Karpas-422 (cell line): ENCODE results near the gene FHDC1. TPM values are rescaled to one million over a fixed set of nuclear protein-coding genes. Genes with fewer than 3 reads are reported as not detected.

Experiments used
- DNase-seq: peaks from one replicate; pipeline ENCODE4 v3.0.0-alpha.2; 2015
- H2AFZ ChIP-seq: fragments of 200-600 bp; sonication (generic); 2 replicates; pipeline ENCODE4 v1.6.1; 2014; ENCODE audit warnings: antibody characterized with exemption, low read length, mixed read lengths
- H3K27ac ChIP-seq: fragments of 200-600 bp; sonication (generic); 2 replicates; pipeline ENCODE4 v1.5.1; 2014; ENCODE audit warnings: mild to moderate bottlenecking, low read length, moderate library complexity
- H3K27me3 ChIP-seq: fragments of 200-600 bp; sonication (generic); 2 replicates; pipeline ENCODE4 v1.6.1; 2014; ENCODE audit warnings: low read length, mixed read lengths
- H3K36me3 ChIP-seq: fragments of 200-600 bp; sonication (generic); 2 replicates; pipeline ENCODE4 v1.6.1; 2014; ENCODE audit warnings: low read length, mixed read lengths; ENCODE audit not compliant: insufficient read depth
- H3K4me1 ChIP-seq: fragments of 200-600 bp; sonication (generic); 2 replicates; pipeline ENCODE4 v1.6.1; 2014; ENCODE audit warnings: mild to moderate bottlenecking, low read length, mixed read lengths
- H3K4me2 ChIP-seq: fragments of 200-600 bp; sonication (generic); 2 replicates; pipeline ENCODE4 v1.6.1; 2014; ENCODE audit warnings: low read length, low read depth, mild to moderate bottlenecking; ENCODE audit not compliant: poor library complexity, severe bottlenecking
- H3K4me3 ChIP-seq: fragments of 200-600 bp; sonication (generic); 2 replicates; pipeline ENCODE4 v1.5.1; 2014; ENCODE audit warnings: mild to moderate bottlenecking, antibody characterized with exemption, low read length, mixed read lengths
- H3K79me2 ChIP-seq: fragments of 200-600 bp; sonication (generic); 2 replicates; pipeline ENCODE4 v1.6.1; 2014; ENCODE audit warnings: mild to moderate bottlenecking, low read length, mixed read lengths
- H3K9ac ChIP-seq: fragments of 200-600 bp; sonication (generic); 2 replicates; pipeline ENCODE4 v1.6.0; 2014; ENCODE audit warnings: low read length
- H3K9me2 ChIP-seq: fragments of 200-600 bp; sonication (generic), shearing (Covaris generic); replicated peaks from 2 replicates; pipeline ENCODE4 v1.6.0; 2014; ENCODE audit warnings: mild to moderate bottlenecking, low read length, moderate library complexity; ENCODE audit not compliant: insufficient read depth
- H3K9me3 ChIP-seq: fragments of 300-700, 200-600 bp; sonication (generic); 2 replicates; pipeline ENCODE4 v1.6.1; 2014; ENCODE audit warnings: low read length, mixed read lengths
- H4K20me1 ChIP-seq: fragments of 200-600 bp; sonication (generic); 2 replicates; pipeline ENCODE4 v1.6.1; 2014; ENCODE audit warnings: mild to moderate bottlenecking, antibody characterized with exemption, low read length, low read depth; ENCODE audit not compliant: insufficient read depth
- total RNA-seq: library from RNA; depleted of rRNA; stranded (reverse); fragments of >200 nt; shearing (Covaris generic); gene quantifications from 2 replicates; pipeline ENCODE4 v1.2.3, GENCODE V29; 2014; ENCODE audit warnings: low replicate concordance

FHDC1 gene
- total RNA-seq, 1 experiment from 2014 or later = 0.07 TPM

DNA sequence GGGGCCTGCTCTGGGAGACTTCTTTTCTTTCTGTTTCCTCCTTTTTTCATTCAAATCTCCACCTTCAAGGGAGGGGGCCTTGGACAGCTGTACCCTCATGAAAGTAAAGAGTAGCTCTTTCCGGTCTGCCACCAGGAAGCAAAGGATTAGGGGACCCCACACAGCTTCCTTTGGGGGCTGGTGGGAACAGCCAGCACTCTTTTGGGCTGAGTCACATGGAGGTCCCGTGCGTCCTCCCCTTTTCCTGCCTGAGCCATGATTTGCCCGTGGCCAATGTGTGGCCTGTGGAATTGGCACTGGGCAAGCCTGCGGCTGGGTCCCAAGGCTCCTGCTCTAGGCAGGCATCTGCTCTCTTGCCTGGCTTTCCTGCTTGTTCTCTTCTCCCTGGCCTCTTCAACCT is 65.5 kb downstream of the FHDC1 start:
- Histone ChIP-seq H3K79me2 (no peaks in the 10 kb centered on the region), H3K27me3 (no peaks in the 10 kb centered on the region), H4K20me1 (no peaks in the 10 kb centered on the region), H3K4me3 (no peak overlapping the region), H3K4me2 (no peak overlapping the region), H3K9ac (no peak overlapping the region), H3K36me3 (no peaks in the 10 kb centered on the region), H3K9me2 (no peaks in the 10 kb centered on the region), H3K4me1 (no peaks in the 10 kb centered on the region), H2AFZ (no peak overlapping the region), H3K9me3 (no peaks in the 10 kb centered on the region), H3K27ac (no peak overlapping the region)
- no peak for DNase-seq

DNA sequence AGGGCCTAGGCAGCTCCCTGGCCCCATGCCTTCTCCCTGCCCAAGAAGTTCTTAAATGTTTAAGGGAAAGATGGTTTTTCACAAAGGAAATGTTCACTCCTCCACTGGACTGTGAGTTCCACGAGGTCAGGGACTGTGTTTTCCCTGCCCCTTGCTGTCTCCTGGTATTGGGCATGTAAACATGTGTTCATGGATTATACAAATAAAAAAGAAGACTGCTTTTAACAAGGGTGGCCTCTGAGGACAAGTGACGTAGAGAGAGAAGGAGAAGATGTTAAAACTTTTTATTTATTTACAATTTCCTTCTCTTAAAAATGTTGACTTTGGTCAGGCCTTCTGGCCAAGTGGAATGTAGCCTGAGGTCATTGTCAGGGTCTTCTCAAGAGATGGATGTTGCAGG is 66.0 kb downstream of the FHDC1 start:
- Histone ChIP-seq H3K27me3 (no peaks in the 10 kb centered on the region), H3K4me1 (no peaks in the 10 kb centered on the region), H3K9me3 (no peaks in the 10 kb centered on the region), H2AFZ (no peak overlapping the region), H3K9ac (no peak overlapping the region), H3K4me3 (no peak overlapping the region), H3K27ac (no peak overlapping the region), H3K79me2 (no peaks in the 10 kb centered on the region), H4K20me1 (no peaks in the 10 kb centered on the region), H3K4me2 (no peak overlapping the region), H3K9me2 (no peaks in the 10 kb centered on the region), H3K36me3 (no peaks in the 10 kb centered on the region)
- DNase-seq = no peak

DNA sequence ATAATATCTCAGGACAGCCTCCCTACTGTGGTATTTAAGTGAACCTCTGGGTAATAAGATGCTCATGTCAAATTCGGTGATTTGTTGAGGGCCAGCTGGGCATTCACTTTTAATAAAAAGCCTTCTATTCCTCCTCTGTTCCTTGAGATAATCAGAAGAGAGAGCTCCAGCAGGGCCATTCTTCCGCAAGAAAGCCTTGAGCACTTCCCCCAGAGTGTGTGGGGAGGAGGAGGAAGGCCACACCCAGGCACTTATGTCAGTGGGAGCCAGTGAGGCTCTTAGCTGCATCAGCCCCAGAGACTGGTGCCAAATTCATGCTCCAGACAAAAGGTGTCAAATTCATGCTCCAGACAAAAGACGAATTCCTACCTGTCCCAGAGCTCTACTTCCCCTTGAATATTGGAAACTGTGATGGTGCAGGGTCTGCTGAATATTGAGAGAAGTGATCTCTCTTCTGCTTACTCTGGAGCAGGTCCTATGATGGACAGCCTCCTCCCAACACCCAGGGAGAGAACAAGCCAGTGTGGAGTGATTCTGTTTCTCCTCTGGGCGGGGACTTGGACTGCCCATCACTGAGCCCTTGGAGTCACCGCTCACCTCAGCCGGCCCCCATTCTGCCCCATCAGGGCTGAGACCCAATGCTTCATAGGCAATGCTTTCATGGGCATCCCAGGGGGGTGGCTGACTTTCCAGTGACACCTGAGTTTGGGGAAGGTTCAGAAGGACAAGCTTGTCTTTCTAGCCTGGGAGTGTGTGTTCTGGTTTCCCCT is 68.1 kb downstream of the FHDC1 start:
- no peak for DNase-seq
- Histone ChIP-seq H3K36me3 (no peaks in the 10 kb centered on the region), H3K27me3 (no peaks in the 10 kb centered on the region), H4K20me1 (no peaks in the 10 kb centered on the region), H3K4me3 (no peak overlapping the region), H3K79me2 (no peaks in the 10 kb centered on the region), H3K9me2 (no peaks in the 10 kb centered on the region), H3K9ac (no peak overlapping the region), H3K27ac (no peak overlapping the region), H3K9me3 (no peaks in the 10 kb centered on the region), H3K4me1 (no peaks in the 10 kb centered on the region), H2AFZ (no peak overlapping the region), H3K4me2 (no peak overlapping the region)

DNA sequence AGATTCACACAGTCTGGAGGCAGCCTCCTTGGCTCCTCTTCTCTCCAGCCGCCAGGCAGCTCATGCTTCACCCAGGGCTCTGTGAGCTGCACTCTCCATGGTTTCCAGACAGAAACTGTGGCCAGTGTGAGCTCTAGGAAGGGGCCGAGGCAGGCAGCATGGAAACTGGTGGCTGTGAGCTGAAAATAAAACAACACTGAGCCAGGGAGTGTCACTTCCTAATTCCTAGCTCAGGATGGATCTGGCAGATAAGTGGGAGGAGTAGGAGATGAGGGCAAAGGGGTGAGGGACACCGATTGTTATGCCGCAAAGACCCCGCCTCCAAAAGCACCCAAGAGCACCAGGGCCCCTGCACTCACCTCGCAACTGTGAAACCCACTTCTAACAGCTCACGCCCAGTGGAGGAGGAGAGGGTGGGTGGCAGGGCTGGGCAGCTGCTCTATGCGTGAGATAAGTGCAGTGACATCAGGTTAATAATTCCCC is 69.8 kb downstream of the FHDC1 start:
- Histone ChIP-seq H3K27me3 (no peaks in the 10 kb centered on the region), H4K20me1 (no peaks in the 10 kb centered on the region), H3K9me3 (no peaks in the 10 kb centered on the region), H3K4me3 (no peak overlapping the region), H3K4me2 (no peak overlapping the region), H3K79me2 (no peaks in the 10 kb centered on the region), H3K9me2 (no peaks in the 10 kb centered on the region), H3K27ac (no peak overlapping the region), H3K36me3 (no peaks in the 10 kb centered on the region), H3K9ac (no peak overlapping the region), H2AFZ (no peak overlapping the region), H3K4me1 (no peaks in the 10 kb centered on the region)
- no peak for DNase-seq

DNA sequence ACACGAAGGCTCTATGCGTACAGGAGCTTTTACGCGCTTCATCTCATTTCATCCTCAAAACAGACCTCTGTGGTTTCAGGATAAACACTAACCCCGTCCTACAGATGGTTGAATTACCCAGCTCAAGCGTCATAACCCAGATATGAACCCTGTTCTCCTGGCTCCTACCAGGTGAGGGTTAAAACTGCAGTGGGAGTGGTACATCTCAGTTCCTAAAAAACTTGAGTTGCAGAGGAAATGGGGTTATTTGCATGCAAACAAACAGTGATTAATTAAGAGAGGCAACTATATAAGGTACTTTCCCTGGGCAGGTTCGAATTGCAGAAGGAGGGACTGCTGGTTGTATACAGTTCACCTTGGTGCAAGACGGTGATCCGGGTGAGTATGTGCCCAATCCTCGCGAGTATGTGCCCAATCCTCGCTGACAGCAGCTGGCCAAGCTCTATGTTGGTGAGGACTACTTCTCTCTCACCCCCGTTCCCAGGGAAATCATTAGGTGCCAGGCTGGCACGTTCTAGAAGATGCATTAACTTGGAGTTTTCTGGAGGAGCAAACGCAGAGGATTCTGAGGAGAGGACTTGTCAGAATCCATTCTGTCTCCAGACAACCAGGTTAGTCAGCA is 72.6 kb downstream of the FHDC1 start:
- H3K27me3 ChIP-seq = no peaks in the 10 kb centered on the region
- H3K4me2 ChIP-seq = no peak overlapping the region
- no peaks in the 10 kb centered on the region for H3K36me3 ChIP-seq
- H3K4me1 ChIP-seq = no peaks in the 10 kb centered on the region
- no peak overlapping the region for H2AFZ ChIP-seq
- H3K4me3 ChIP-seq = no peak overlapping the region
- DNase-seq = no peak
- H4K20me1 ChIP-seq = no peaks in the 10 kb centered on the region
- H3K9ac ChIP-seq = no peak overlapping the region
- no peaks in the 10 kb centered on the region for H3K9me2 ChIP-seq
- H3K27ac ChIP-seq = no peak overlapping the region
- no peaks in the 10 kb centered on the region for H3K79me2 ChIP-seq
- H3K9me3 ChIP-seq = no peaks in the 10 kb centered on the region

DNA sequence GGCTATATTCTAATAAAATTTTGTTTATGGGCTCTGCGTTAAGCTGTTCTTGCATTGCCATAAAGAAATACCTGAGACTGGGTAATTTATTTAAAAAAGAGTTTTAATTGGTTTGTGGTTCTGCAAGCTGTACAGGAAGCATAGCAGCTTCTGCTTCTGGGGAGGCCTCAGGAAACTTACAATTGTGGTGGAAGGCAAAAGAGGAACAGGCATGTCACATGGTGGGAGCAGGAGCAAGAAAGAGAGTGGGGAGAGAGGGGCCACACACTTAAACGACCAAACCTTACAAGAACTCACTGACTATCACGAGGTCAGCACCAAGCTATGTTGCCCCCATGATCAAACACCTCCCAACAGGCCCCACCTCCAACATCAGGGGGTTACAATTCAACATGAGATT is 74.0 kb downstream of the FHDC1 start:
- no peak for DNase-seq
- Histone ChIP-seq H3K9me2 (no peaks in the 10 kb centered on the region), H4K20me1 (no peaks in the 10 kb centered on the region), H3K4me2 (no peak overlapping the region), H3K9me3 (no peaks in the 10 kb centered on the region), H3K36me3 (no peaks in the 10 kb centered on the region), H3K4me3 (no peak overlapping the region), H3K27ac (no peak overlapping the region), H3K4me1 (no peaks in the 10 kb centered on the region), H3K27me3 (no peaks in the 10 kb centered on the region), H3K79me2 (no peaks in the 10 kb centered on the region), H2AFZ (no peak overlapping the region), H3K9ac (no peak overlapping the region)

DNA sequence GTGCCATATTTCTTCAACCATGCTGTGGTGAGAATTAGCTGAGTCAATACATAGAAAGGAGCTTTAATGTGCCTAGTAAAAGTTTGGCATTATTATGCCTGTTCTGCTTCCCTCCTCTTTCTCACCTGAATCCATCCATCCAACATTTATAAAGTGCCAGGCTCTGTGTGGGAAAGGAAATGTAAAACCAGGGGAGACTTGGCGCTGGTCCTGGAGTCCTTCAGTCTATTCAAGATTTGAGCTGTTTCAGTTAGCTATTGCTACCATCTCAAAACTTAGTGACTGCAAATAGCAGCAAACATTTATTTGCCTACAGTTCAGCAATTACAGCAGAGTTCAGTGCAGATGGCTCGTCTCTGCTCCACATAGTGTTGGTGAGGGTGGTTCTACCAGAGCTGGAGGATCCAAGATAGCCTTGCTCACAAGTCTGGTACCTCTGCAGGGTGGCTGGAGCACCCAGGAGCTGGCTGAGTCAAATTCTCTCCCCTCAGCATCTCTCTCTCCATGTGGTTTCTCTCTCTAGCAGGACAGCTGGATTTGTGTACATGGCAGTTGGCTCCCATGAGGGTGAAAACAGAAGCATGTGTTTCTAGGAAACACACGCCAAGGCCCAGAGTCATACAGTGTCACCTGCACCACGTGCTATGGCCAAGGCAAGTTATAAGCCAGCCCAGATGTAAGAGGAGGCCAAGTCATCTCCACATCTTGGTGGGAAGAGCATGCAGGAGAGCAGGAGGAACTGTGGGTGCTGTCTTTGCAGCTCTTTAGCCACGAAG is 77.3 kb downstream of the FHDC1 start:
- no peaks in the 10 kb centered on the region for H3K36me3 ChIP-seq
- H3K9me2 ChIP-seq = no peaks in the 10 kb centered on the region
- no peak overlapping the region for H3K27ac ChIP-seq
- H3K4me1 ChIP-seq = no peaks in the 10 kb centered on the region
- H4K20me1 ChIP-seq = no peaks in the 10 kb centered on the region
- no peak overlapping the region for H3K4me2 ChIP-seq
- no peaks in the 10 kb centered on the region for H3K9me3 ChIP-seq
- no peaks in the 10 kb centered on the region for H3K79me2 ChIP-seq
- no peak overlapping the region for H3K9ac ChIP-seq
- H2AFZ ChIP-seq = no peak overlapping the region
- no peaks in the 10 kb centered on the region; the same call in 1 of the 2 replicates for H3K27me3 ChIP-seq
- DNase-seq = no peak
- no peak overlapping the region for H3K4me3 ChIP-seq

DNA sequence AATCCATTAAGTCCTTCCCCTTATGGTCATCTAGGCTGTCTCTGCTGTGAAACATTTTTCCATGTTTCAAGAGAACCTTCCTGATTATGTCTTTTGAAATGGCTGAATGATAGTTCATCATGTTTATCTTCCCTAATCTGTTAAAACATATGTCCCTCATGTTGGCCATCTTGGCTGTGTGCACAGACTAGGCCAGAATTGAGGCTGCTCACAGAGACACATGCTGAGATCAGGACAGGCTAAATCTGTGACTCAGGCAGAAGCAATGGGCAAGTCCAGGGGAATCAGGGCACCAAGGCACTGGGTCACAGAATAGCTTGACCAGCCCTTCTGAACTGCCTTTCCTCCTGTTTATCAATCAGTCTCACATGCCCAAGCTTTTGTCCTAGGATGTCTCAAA is 78.3 kb downstream of the FHDC1 start:
- H3K27me3 ChIP-seq = no peaks in the 10 kb centered on the region; the same call in 1 of the 2 replicates
- no peak for DNase-seq
- no peak overlapping the region for H2AFZ ChIP-seq
- no peak overlapping the region for H3K4me2 ChIP-seq
- no peaks in the 10 kb centered on the region for H3K36me3 ChIP-seq
- no peaks in the 10 kb centered on the region for H3K79me2 ChIP-seq
- no peak overlapping the region for H3K9ac ChIP-seq
- H3K4me3 ChIP-seq = no peak overlapping the region
- H3K9me2 ChIP-seq = no peaks in the 10 kb centered on the region
- H3K27ac ChIP-seq = no peak overlapping the region
- H3K4me1 ChIP-seq = no peaks in the 10 kb centered on the region
- no peaks in the 10 kb centered on the region for H3K9me3 ChIP-seq
- H4K20me1 ChIP-seq = no peaks in the 10 kb centered on the region
